Gastroesophageal sphincter (tissue), 3 donors: ENCODE data around the gene HDAC8.

Experiments
- CTCF ChIP-seq, 4 experiments: fragments of 200-600 bp in 2 of 4; fragments of 450-650 bp in 2 of 4; sonication (generic) in 1 of 4; IDR thresholded peaks; one replicate each; pipeline ENCODE4 v1.5.1; 2017 to 2019; ENCODE audit warnings: antibody characterized with exemption in 4 of 4, mild to moderate bottlenecking in 2 of 4, moderate library complexity in 2 of 4
- POLR2A ChIP-seq, 2 donors: fragments of 450-650 bp; IDR thresholded peaks; one replicate each; pipeline ENCODE4 v1.6.1; 2017; ENCODE audit warnings: antibody characterized with exemption in 2 of 2, mild to moderate bottlenecking in 2 of 2, moderate library complexity in 1 of 2
- POLR2AphosphoS5 ChIP-seq: sonication (generic); formaldehyde crosslinking; IDR thresholded peaks from one replicate; pipeline ENCODE4 v1.6.1; 2017; ENCODE audit warnings: antibody characterized with exemption

- TF ChIP-seq POLR2AphosphoS5: no peak
- TF ChIP-seq CTCF (IDR thresholded peaks at IDR 0.05): no peak
- no peak for TF ChIP-seq POLR2A (IDR thresholded peaks at IDR 0.05)
These were observed 290.3 kb downstream of the HDAC8 start for GRCh38 chrX:72282302-72282701.
